Calu3 (cell line): ENCODE measurements around the gene TECR. TPM values are rescaled to one million over a fixed set of nuclear protein-coding genes. Genes with fewer than 3 reads are reported as not detected.

Experiments used
- BruUV-seq: library from RNA; stranded (reverse); fragments of 400-500 nt; replicated peaks from 2 replicates; lab custom pipeline; 2021; lab: Mats Ljungman, UMichigan
- CTCF ChIA-PET: fragments of 300-600 bp; sonication (Branson Sonifier 250); formaldehyde crosslinking; loops from one replicate; lab custom pipeline; 2022; ENCODE audit warnings: antibody characterized with exemption; lab: Charles Lee
- DNase-seq: peaks from one replicate; pipeline ENCODE4 v3.0.0; 2022
- H3K27ac Mint-ChIP-seq: one replicate; pipeline ENCODE4 v1.8.0; 2022; ENCODE audit warnings: mixed read lengths; ENCODE audit not compliant: unreplicated experiment
- H3K27me3 Mint-ChIP-seq: one replicate; pipeline ENCODE4 v1.8.0; 2022; ENCODE audit warnings: mixed read lengths; ENCODE audit not compliant: unreplicated experiment
- H3K36me3 Mint-ChIP-seq: one replicate; pipeline ENCODE4 v1.8.0; 2022; ENCODE audit warnings: mild to moderate bottlenecking, moderate library complexity, mixed read lengths; ENCODE audit not compliant: insufficient read depth, unreplicated experiment
- H3K4me1 Mint-ChIP-seq: one replicate; pipeline ENCODE4 v1.8.0; 2022; ENCODE audit warnings: mild to moderate bottlenecking, low read depth, mixed read lengths; ENCODE audit not compliant: unreplicated experiment
- H3K4me3 Mint-ChIP-seq: one replicate; pipeline ENCODE4 v1.8.0; 2022; ENCODE audit warnings: mild to moderate bottlenecking, low read depth, moderate library complexity, mixed read lengths; ENCODE audit not compliant: unreplicated experiment
- H3K9me3 Mint-ChIP-seq: one replicate; pipeline ENCODE4 v1.8.0; 2022; ENCODE audit warnings: low read depth, mixed read lengths; ENCODE audit not compliant: unreplicated experiment
- CTCF ChIP-seq: fragments of 200-600 bp; IDR thresholded peaks from one replicate; pipeline ENCODE4 v1.8.0; 2022; ENCODE audit warnings: antibody characterized with exemption; ENCODE audit not compliant: unreplicated experiment
- intact Hi-C: fragments of 100-400 bp; cut with micrococcal nuclease; formaldehyde crosslinking; loops from one replicate; pipeline ENCODE4 v1.10.0; 2022; ENCODE audit not compliant: unreplicated experiment
- total RNA-seq: library from RNA; stranded (reverse); gene quantifications from 2 replicates; pipeline ENCODE4 v1.2.3, GENCODE V29; 2022

TECR gene
- total RNA-seq, 1 experiment from 2014 or later, result 162 TPM

GRCh38 chr19:14505488-14506239 lies 23.7 kb upstream of the TECR start:
- Mint-ChIP-seq H3K4me3 (peak overlapping the region; percentile 64), H3K4me1 (peaks cover 53% of the 10 kb centered on the region), H3K27me3 (no peaks in the 10 kb centered on the region), H3K27ac (peak overlapping the region; percentile 100), H3K9me3 (no peaks in the 10 kb centered on the region), H3K36me3 (peaks cover 43% of the 10 kb centered on the region)
- CTCF ChIA-PET, result interaction anchor here (0.6 to 2.0 kb wide), 7 partner anchors 9 to 244 kb away, joined by 3 to 12 read pairs (median 5); partner anchors contain the start of genes DNAJB1 and GIPC1
- TF ChIP-seq CTCF, result peak; percentile 79
- DNase-seq, result peak; percentile 86
- intact Hi-C loops, result no loop called here
- BruUV-seq, result no TSS peak

- TF ChIP-seq CTCF, result no peak
- CTCF ChIA-PET, result interaction anchor here (0.7 kb wide), 3 partner anchors 44 to 828 kb away, joined by 4 to 5 read pairs (median 4); no protein-coding TSS in a partner anchor
- no TSS peak for BruUV-seq
- no peaks in the 10 kb centered on the region for H3K9me3 Mint-ChIP-seq
- H3K36me3 Mint-ChIP-seq, result peaks cover 61% of the 10 kb centered on the region
- DNase-seq, result peak; percentile 68
- peaks cover 52% of the 10 kb centered on the region for H3K4me1 Mint-ChIP-seq
- H3K4me3 Mint-ChIP-seq, result peak overlapping the region; percentile 53
- no peaks in the 10 kb centered on the region for H3K27me3 Mint-ChIP-seq
- H3K27ac Mint-ChIP-seq, result peak overlapping the region; percentile 96
- intact Hi-C loops, result no loop called here
Measured at GRCh38 chr19:14507704-14508542, 21.5 kb upstream of the TECR start.

DNA sequence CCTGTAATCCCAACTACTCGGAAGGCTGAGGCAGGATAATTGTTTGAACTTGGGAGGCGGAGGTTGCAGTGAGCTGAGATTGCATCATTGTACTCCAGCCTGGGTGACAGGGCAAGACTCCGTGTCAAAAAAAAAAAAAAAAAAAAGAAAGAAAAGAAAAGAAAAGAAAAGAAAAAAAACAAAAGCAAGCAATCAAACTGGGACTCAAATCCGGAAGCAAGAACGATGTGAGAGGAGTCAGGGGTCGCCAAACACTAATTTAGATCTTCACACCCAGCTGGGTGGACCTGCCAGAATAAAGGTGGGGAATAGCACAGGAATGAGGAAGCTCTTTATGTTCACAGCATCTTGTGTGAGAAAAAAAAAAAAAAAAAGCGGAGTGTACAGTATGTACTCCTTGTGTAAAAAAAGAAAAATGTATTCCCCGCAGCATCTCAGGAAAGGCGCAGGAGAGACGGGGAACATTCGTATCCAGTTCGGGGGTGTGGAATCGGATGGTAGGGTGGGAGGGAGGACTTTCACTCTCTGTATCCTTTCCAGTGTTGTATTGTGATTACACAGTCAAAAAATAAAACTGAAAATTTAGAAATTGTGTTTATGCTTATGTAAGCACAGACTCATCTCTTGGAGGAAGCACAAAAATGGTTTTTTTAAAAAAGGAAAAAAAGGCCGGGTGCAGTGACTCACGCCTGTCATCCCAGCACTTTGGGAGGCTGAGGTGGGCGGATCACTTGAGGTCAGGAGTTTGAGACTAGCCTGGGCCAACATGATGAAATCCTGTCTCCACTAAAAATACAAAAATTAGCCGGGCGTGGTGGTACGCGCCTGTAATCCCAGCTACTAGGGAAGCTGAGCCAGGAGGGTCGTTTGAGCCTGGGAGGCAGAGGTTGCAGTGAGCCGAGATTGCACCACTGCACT lies 18.8 kb upstream of the TECR start:
- H3K27ac Mint-ChIP-seq, result peak overlapping the region; percentile 94
- no peak for DNase-seq
- no TSS peak for BruUV-seq
- H3K27me3 Mint-ChIP-seq, result no peaks in the 10 kb centered on the region
- CTCF ChIA-PET, result interaction anchor here (0.6 to 1.0 kb wide), 5 partner anchors 8 to 429 kb away, joined by 3 to 5 read pairs (median 4); partner anchors contain the start of gene GIPC1
- peaks cover 80% of the 10 kb centered on the region for H3K36me3 Mint-ChIP-seq
- no peaks in the 10 kb centered on the region for H3K9me3 Mint-ChIP-seq
- intact Hi-C loops, result no loop called here
- H3K4me3 Mint-ChIP-seq, result peak overlapping the region; percentile 46
- no peak for TF ChIP-seq CTCF
- peaks cover 46% of the 10 kb centered on the region for H3K4me1 Mint-ChIP-seq

GRCh38 chr19:14511229-14511593 lies 18.2 kb upstream of the TECR start:
- CTCF ChIA-PET, result no interaction called here
- peaks cover 80% of the 10 kb centered on the region for H3K36me3 Mint-ChIP-seq
- no TSS peak for BruUV-seq
- TF ChIP-seq CTCF, result no peak
- no peak for DNase-seq
- H3K4me1 Mint-ChIP-seq, result peaks cover 40% of the 10 kb centered on the region
- peak overlapping the region; percentile 46 for H3K4me3 Mint-ChIP-seq
- peak overlapping the region; percentile 94 for H3K27ac Mint-ChIP-seq
- H3K9me3 Mint-ChIP-seq, result no peaks in the 10 kb centered on the region
- intact Hi-C loops, result no loop called here
- no peaks in the 10 kb centered on the region for H3K27me3 Mint-ChIP-seq
